AG09319 (cell line): ENCODE results near the gene PRMT7.

Experiments used
- DNase-seq: peaks from one replicate; pipeline ENCODE4 v3.0.0-alpha.2; 2010; ENCODE audit warnings: low read depth; ENCODE audit errors: extremely low read depth
- TF ChIP-seq, protein P1 (sequence below): IDR thresholded peaks from 2 replicates; pipeline ENCODE4 v1.5.1; 2011; ENCODE audit warnings: low read depth, mild to moderate bottlenecking, inconsistent platforms, low read length, moderate library complexity

PRMT7 gene

DNA sequence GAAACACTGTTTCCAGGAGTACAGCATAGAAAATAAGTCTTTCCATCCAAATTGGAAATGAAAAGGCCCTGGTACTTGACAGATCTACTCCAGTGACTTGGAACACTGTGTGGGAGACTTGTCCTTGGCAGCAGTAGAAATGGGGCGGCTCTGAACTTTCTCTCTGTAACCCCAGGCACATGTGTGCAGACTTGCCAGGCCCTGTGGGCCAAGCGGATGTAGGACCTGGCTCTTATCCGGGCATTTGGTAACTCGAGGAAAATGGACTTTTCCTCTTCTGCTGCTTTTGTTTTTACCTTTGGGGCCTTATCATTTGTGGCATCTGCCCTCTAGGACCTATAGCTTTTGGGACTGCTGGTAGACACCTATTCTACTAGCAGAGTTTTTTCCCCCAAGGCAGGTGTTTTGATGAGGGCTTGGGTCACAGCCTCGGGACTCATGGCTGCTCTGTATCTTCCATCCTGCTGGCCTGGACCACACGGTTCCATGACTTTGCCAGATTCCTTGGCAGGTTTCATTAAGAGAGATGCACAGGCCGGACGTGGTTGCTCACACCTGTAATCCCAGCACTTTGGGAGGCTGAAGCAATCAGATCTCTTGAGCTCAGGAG is 94.0 kb downstream of the PRMT7 start:
- DNase-seq = no peak
- TF ChIP-seq, protein P1, sequence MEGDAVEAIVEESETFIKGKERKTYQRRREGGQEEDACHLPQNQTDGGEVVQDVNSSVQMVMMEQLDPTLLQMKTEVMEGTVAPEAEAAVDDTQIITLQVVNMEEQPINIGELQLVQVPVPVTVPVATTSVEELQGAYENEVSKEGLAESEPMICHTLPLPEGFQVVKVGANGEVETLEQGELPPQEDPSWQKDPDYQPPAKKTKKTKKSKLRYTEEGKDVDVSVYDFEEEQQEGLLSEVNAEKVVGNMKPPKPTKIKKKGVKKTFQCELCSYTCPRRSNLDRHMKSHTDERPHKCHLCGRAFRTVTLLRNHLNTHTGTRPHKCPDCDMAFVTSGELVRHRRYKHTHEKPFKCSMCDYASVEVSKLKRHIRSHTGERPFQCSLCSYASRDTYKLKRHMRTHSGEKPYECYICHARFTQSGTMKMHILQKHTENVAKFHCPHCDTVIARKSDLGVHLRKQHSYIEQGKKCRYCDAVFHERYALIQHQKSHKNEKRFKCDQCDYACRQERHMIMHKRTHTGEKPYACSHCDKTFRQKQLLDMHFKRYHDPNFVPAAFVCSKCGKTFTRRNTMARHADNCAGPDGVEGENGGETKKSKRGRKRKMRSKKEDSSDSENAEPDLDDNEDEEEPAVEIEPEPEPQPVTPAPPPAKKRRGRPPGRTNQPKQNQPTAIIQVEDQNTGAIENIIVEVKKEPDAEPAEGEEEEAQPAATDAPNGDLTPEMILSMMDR = no peak

DNA sequence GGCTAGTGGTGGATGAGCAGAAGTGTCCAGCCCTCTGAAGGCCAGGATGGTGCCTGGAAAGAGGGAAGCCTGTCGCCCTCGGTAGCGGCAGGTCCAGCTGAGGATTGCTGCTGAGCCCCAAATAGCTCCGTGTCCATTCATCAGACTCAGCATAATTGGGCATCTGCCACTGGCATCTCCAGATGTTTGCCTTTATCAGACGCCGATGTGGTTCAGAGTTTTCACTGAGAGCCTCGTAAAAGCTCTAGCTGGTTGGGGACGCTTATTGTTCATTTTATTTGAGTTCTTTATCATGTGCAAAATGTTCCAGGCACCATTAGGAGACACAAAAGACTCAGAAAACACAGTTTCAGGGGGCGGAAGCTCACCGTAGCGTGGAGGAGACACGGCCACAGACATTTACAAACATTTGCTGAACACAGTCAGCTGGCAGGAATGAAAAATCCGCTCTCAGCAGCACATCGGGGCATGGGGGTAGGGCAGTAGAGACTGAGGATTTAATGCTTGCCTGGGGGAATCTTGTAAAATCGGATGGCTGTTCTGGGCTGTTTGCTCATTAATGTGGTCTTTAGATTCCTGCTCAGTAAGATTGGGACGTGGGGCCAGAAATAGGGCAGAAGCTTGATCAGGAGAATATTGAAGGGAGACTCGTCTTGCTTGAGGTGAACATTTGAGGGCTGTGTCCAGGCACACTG is 95.8 kb downstream of the PRMT7 start:
- TF ChIP-seq, protein P1 = no peak
- peak; percentile 5 for DNase-seq
